Endothelial cell of umbilical vein (primary cell): ENCODE measurements around the gene TWIST2. TPM values are rescaled to one million over a fixed set of nuclear protein-coding genes. Genes with fewer than 3 reads are reported as not detected.

Source experiments
- BruUV-seq: library from RNA; stranded (reverse); fragments of 400-500 nt; replicated peaks from 2 replicates; lab custom pipeline; 2021; lab: Mats Ljungman, UMichigan
- CTCF ChIA-PET: fragments of 300-600, 350-600 bp; sonication (Branson Sonifier 250); formaldehyde crosslinking; loops from one replicate; lab custom pipeline; 2021; ENCODE audit warnings: antibody characterized with exemption, inconsistent platforms; lab: Charles Lee
- POLR2A ChIA-PET: fragments of 300-600, 350-600 bp; sonication (Branson Sonifier 250); formaldehyde crosslinking; loops from one replicate; lab custom pipeline; 2021; ENCODE audit warnings: antibody characterized with exemption, inconsistent platforms; lab: Charles Lee
- DNase-seq: peaks from one replicate; pipeline ENCODE4 v3.0.0-alpha.2; 2011; ENCODE audit warnings: low read depth, low spot score
- FAIRE-seq: peaks from 2 replicates; lab custom pipeline; 2011; peaks lifted over from hg19 to GRCh38; lab: Jason Lieb, UNC
- H2AFZ ChIP-seq: 2 replicates; pipeline ENCODE4 v1.6.0; 2012; ENCODE audit warnings: low read depth, low read length, control low read depth, inconsistent platforms
- H3K27ac ChIP-seq: 2 replicates; pipeline ENCODE4 v1.5.1; 2011; ENCODE audit warnings: low read depth, mild to moderate bottlenecking, control low read depth, low read length, moderate library complexity; ENCODE audit not compliant: insufficient read depth
- H3K27me3 ChIP-seq, 2 experiments: 2 replicates each; pipeline versions ENCODE4 v1.6.0 to v1.6.1; 2011; ENCODE audit warnings: low read length in 2 of 2, mixed read lengths in 1 of 2; ENCODE audit not compliant: control insufficient read depth in 2 of 2, insufficient read depth in 2 of 2
- H3K36me3 ChIP-seq, 2 experiments: 2 replicates in 1 of 2; 3 replicates in 1 of 2; pipeline ENCODE4 v1.5.1; 2011; ENCODE audit warnings: low read length in 2 of 2, mild to moderate bottlenecking in 1 of 2, moderate library complexity in 1 of 2; ENCODE audit not compliant: control insufficient read depth in 2 of 2, insufficient read depth in 2 of 2; ENCODE audit errors: extremely low read depth in 1 of 2
- H3K4me1 ChIP-seq: 3 replicates; pipeline ENCODE4 v1.5.1; 2011; ENCODE audit warnings: mild to moderate bottlenecking, low read length; ENCODE audit not compliant: control insufficient read depth, insufficient read depth; ENCODE audit errors: extremely low read depth
- H3K4me2 ChIP-seq: 2 replicates; pipeline ENCODE4 v1.6.1; 2011; ENCODE audit warnings: low read length, control low read depth, mixed read lengths; ENCODE audit not compliant: insufficient read depth
- H3K4me3 ChIP-seq, 3 experiments: fragments of 200-600 bp in 1 of 3; sonication (generic), shearing (Covaris generic) in 1 of 3; replicated peaks in 1 of 3; 2 replicates each; pipeline ENCODE4 v1.5.1; 2011 to 2016; ENCODE audit warnings: control low read depth in 3 of 3, low read length in 3 of 3, mild to moderate bottlenecking in 2 of 3, inconsistent platforms in 1 of 3, low read depth in 1 of 3, moderate library complexity in 1 of 3; ENCODE audit not compliant: insufficient read depth in 1 of 3
- H3K79me2 ChIP-seq: 2 replicates; pipeline ENCODE4 v1.6.0; 2012; ENCODE audit warnings: low read length, inconsistent platforms; ENCODE audit not compliant: control insufficient read depth, insufficient read depth
- H3K9ac ChIP-seq: replicated peaks from 2 replicates; pipeline ENCODE3; 2011; ENCODE audit warnings: low read length, control low read depth; ENCODE audit not compliant: insufficient read depth; ENCODE audit errors: extremely low read depth
- H3K9me1 ChIP-seq: replicated peaks from 3 replicates; pipeline ENCODE4 v1.6.0; 2011; ENCODE audit warnings: mild to moderate bottlenecking, low read length; ENCODE audit not compliant: control insufficient read depth, insufficient read depth; ENCODE audit errors: extremely low read depth
- H3K9me3 ChIP-seq: replicated peaks from 2 replicates; pipeline ENCODE4 v1.5.1; 2012; ENCODE audit warnings: low read length, inconsistent platforms; ENCODE audit not compliant: control insufficient read depth, insufficient read depth
- H4K20me1 ChIP-seq: replicated peaks from 2 replicates; pipeline ENCODE3; 2011; ENCODE audit warnings: mild to moderate bottlenecking, low read length; ENCODE audit not compliant: control insufficient read depth, insufficient read depth; ENCODE audit errors: extremely low read depth
- EZH2 ChIP-seq: IDR thresholded peaks from 2 replicates; pipeline ENCODE4 v1.6.1; 2012; ENCODE audit warnings: borderline replicate concordance, low read depth, mild to moderate bottlenecking, moderate library complexity, low read length, inconsistent platforms; ENCODE audit not compliant: severe bottlenecking
- FOS ChIP-seq: IDR thresholded peaks from 2 replicates; pipeline ENCODE4 v1.6.1; 2011; ENCODE audit warnings: mild to moderate bottlenecking, low read length, moderate library complexity, borderline replicate concordance; ENCODE audit not compliant: insufficient read depth
- GATA2 ChIP-seq: IDR thresholded peaks from 2 replicates; pipeline ENCODE4 v1.7.0; 2011; ENCODE audit warnings: low read depth, mild to moderate bottlenecking, moderate library complexity, mixed read lengths, low read length; ENCODE audit not compliant: insufficient read length, insufficient read depth
- JUN ChIP-seq: IDR thresholded peaks from 2 replicates; pipeline ENCODE4 v1.6.1; 2011; ENCODE audit warnings: borderline replicate concordance, low read depth; ENCODE audit not compliant: insufficient read length, insufficient read depth
- MYC ChIP-seq: IDR thresholded peaks from one replicate; pipeline ENCODE4 v1.6.1; 2011; ENCODE audit warnings: mild to moderate bottlenecking, low read depth, low read length
- POLR2A ChIP-seq: IDR thresholded peaks from 2 replicates; pipeline ENCODE4 v1.6.1; 2012; ENCODE audit warnings: low read depth, mild to moderate bottlenecking, control low read depth, low read length
- POLR2AphosphoS5 ChIP-seq: IDR thresholded peaks from 2 replicates; pipeline ENCODE4 v1.6.1; 2012; ENCODE audit warnings: low read depth, mild to moderate bottlenecking, control low read depth, low read length, moderate library complexity; ENCODE audit not compliant: insufficient read depth
- dilution Hi-C: fragments of 300-500 bp; cut with MboI; formaldehyde crosslinking; loops from one replicate; pipeline ENCODE4 v1.15.0; 2019; ENCODE audit warnings: low sequenced_read_pairs; ENCODE audit not compliant: extremely low pct_ligation_motif_present
- intact Hi-C: fragments of 100-400 bp; cut with micrococcal nuclease; formaldehyde crosslinking; loops from one replicate; pipeline ENCODE4 v1.10.0; 2022
- polyA plus RNA-seq, 4 experiments: library from polyadenylated mRNA; depleted of rRNA in 3 of 4; stranded (reverse) in 3 of 4; unstranded in 1 of 4; fragments of >200 nt; gene quantifications; 2 replicates each; pipeline versions ENCODE4 v1.2.1 to v1.2.3, GENCODE V29; 2011 to 2012; ENCODE audit warnings: missing spikeins in 1 of 4
- total RNA-seq: library from RNA; stranded (reverse); gene quantifications from 2 replicates; pipeline ENCODE4 v1.2.3, GENCODE V29; 2021
- TF ChIP-seq, protein P1 (sequence below): IDR thresholded peaks from 2 replicates; pipeline ENCODE4 v1.6.1; 2011; ENCODE audit not compliant: insufficient read depth, insufficient read length
- TF ChIP-seq, protein P2 (sequence below), 2 donors: IDR thresholded peaks; 1 replicate in 1 of 2; 2 replicates in 1 of 2; pipeline ENCODE4 v1.5.1; 2011; ENCODE audit warnings: low read length in 2 of 2, mild to moderate bottlenecking in 2 of 2, moderate library complexity in 2 of 2, control low read depth in 1 of 2, inconsistent platforms in 1 of 2, low read depth in 1 of 2; ENCODE audit not compliant: insufficient read depth in 1 of 2; ENCODE audit errors: extremely low read depth in 1 of 2

TWIST2 gene
- total and polyA plus RNA-seq, 2 donors (not counting 3 experiments of a cell fraction or from before 2014, with no cell fraction given), result 2.3 to 3.4 TPM

- POLR2A ChIA-PET, result no interaction called here
These were observed 46.1 kb upstream of the TWIST2 start for GRCh38 chr2:238801791-238802190.

More at GRCh38 chr2:238801791-238802190, 46.1 kb upstream of the TWIST2 start:
- intact Hi-C loops (no loop called here), dilution Hi-C loops (no loop called here)
- Histone ChIP-seq H3K9me3 (no peaks in the 10 kb centered on the region), H3K27me3 (no peaks in the 10 kb centered on the region), H2AFZ (no peak overlapping the region), H4K20me1 (no peaks in the 10 kb centered on the region), H3K79me2 (no peaks in the 10 kb centered on the region), H3K36me3 (no peaks in the 10 kb centered on the region), H3K4me3 (no peak overlapping the region), H3K27ac (no peak overlapping the region), H3K4me1 (no peaks in the 10 kb centered on the region), H3K4me2 (no peak overlapping the region), H3K9ac (no peak overlapping the region), H3K9me1 (no peaks in the 10 kb centered on the region)
- no peak for DNase-seq
- no peak for TF ChIP-seq MYC
- TF ChIP-seq GATA2, result no peak
- TF ChIP-seq, protein P1, sequence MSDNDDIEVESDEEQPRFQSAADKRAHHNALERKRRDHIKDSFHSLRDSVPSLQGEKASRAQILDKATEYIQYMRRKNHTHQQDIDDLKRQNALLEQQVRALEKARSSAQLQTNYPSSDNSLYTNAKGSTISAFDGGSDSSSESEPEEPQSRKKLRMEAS, result no peak
- TF ChIP-seq, protein P2, sequence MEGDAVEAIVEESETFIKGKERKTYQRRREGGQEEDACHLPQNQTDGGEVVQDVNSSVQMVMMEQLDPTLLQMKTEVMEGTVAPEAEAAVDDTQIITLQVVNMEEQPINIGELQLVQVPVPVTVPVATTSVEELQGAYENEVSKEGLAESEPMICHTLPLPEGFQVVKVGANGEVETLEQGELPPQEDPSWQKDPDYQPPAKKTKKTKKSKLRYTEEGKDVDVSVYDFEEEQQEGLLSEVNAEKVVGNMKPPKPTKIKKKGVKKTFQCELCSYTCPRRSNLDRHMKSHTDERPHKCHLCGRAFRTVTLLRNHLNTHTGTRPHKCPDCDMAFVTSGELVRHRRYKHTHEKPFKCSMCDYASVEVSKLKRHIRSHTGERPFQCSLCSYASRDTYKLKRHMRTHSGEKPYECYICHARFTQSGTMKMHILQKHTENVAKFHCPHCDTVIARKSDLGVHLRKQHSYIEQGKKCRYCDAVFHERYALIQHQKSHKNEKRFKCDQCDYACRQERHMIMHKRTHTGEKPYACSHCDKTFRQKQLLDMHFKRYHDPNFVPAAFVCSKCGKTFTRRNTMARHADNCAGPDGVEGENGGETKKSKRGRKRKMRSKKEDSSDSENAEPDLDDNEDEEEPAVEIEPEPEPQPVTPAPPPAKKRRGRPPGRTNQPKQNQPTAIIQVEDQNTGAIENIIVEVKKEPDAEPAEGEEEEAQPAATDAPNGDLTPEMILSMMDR (IDR thresholded peaks at IDR 0.05; ENCODE audit: extremely low read depth in 1 of 2, insufficient read depth in 1 of 2, low read depth in 1 of 2, low read length in 2 of 2), result no peak
- no peak for TF ChIP-seq EZH2
- TF ChIP-seq FOS, result no peak
- no peak for TF ChIP-seq POLR2AphosphoS5
- TF ChIP-seq JUN, result no peak
- no peak for TF ChIP-seq POLR2A
- CTCF ChIA-PET, result interaction anchor here (3.3 kb wide), 1 partner anchor 17 kb away, joined by 15 read pairs; no protein-coding TSS in a partner anchor
- no peak for FAIRE-seq
- no TSS peak for BruUV-seq
